Mucosa of stomach (tissue), 1 donor: ENCODE data around the gene TGM4.

ENCODE experiments used
- H3K27me3 ChIP-seq: one replicate; pipeline ENCODE4 v1.7.0; 2013; ENCODE audit warnings: mild to moderate bottlenecking, low read length; ENCODE audit not compliant: control insufficient read depth, insufficient read depth
- H3K36me3 ChIP-seq: one replicate; pipeline ENCODE4 v1.7.0; 2013; ENCODE audit warnings: low read length; ENCODE audit not compliant: control insufficient read depth, insufficient read depth
- H3K4me1 ChIP-seq: one replicate; pipeline ENCODE4 v1.7.0; 2013; ENCODE audit warnings: mild to moderate bottlenecking, low read length; ENCODE audit not compliant: control insufficient read depth, insufficient read depth
- H3K4me3 ChIP-seq: one replicate; pipeline ENCODE4 v1.7.0; 2013; ENCODE audit warnings: low read length
- H3K9ac ChIP-seq: one replicate; pipeline ENCODE4 v1.7.0; 2013; ENCODE audit warnings: mild to moderate bottlenecking, low read length, moderate library complexity
- H3K9me3 ChIP-seq: one replicate; pipeline ENCODE4 v1.7.0; 2013; ENCODE audit warnings: mild to moderate bottlenecking, low read length, moderate library complexity; ENCODE audit not compliant: control insufficient read depth
- donor health status: Pancreatic carcinoma.

The TGM4 gene

GRCh38 chr3:44885618-44886017 lies 11.2 kb downstream of the TGM4 start:
- H3K36me3 ChIP-seq = no peaks in the 10 kb centered on the region
- H3K4me3 ChIP-seq = no peak overlapping the region
- H3K9ac ChIP-seq = no peak overlapping the region
- no peaks in the 10 kb centered on the region for H3K9me3 ChIP-seq
- peaks cover 14% of the 10 kb centered on the region for H3K4me1 ChIP-seq
- H3K27me3 ChIP-seq = peaks cover 4% of the 10 kb centered on the region

DNA sequence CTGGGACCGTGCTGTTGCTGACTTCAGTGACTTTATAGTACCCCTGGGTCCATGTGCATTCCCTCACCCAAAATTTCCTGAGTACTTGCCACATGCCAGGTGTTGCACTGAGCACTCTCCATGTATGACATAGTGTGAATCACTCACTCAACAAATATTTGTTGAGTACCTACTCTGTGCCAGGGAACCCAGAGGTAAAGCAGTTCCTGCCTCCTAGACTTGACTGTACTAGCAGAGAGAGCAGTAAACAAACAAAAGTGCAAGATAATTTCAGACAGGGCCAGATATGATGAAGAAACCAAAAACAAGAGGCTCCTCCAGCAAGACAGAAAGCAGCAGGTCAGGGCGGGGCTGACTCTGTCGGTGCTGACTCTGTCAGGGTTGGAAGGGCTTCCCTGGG lies 12.2 kb downstream of the TGM4 start:
- H3K4me1 ChIP-seq = peaks cover 14% of the 10 kb centered on the region
- H3K9me3 ChIP-seq = no peaks in the 10 kb centered on the region
- H3K4me3 ChIP-seq = no peak overlapping the region
- peaks cover 4% of the 10 kb centered on the region for H3K27me3 ChIP-seq
- H3K9ac ChIP-seq = no peak overlapping the region
- H3K36me3 ChIP-seq = no peaks in the 10 kb centered on the region

DNA sequence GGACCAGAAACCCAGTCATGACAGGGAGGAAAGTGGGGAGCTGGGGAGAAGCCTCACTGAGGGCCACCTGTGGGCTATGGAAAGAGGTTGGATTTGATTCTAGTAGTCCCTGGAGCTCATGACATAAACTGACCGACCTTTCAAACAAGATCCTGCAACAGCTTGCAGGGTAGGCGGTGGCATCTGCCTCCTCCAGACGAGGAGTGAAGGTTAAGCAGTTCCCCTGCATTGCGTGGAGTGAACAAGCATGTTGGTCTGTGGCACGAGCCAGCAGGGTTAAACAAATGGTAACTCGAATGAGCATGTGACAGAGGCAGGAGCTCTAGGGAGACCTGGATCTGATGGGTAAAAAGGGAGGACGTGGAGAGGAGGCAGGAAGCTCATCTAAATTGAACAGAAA lies 12.7 kb downstream of the TGM4 start:
- Histone ChIP-seq H3K9me3 (no peaks in the 10 kb centered on the region), H3K9ac (no peak overlapping the region), H3K36me3 (no peaks in the 10 kb centered on the region), H3K4me1 (peaks cover 14% of the 10 kb centered on the region), H3K27me3 (peaks cover 4% of the 10 kb centered on the region), H3K4me3 (no peak overlapping the region)

DNA sequence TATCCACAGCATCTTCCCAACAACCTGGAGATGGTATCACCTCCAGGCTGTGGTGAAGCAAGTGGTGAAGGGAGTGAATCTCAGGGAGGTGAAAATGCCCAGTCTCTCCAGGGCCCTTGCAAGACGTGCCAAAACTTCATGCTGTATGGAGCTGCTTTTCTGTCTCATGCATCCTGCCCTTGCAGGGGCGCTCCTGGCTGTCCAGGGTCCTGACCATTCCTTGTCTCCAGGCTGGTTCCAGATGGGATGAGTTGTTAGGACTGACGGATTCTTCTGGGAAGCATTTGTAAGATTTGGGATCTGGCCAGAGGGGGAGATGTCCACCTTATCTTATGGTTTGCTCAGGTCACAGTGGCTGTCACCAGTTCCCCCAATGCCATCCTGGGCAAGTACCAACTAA lies 15.8 kb downstream of the TGM4 start:
- Histone ChIP-seq H3K4me1 (peaks cover 8% of the 10 kb centered on the region), H3K36me3 (no peaks in the 10 kb centered on the region), H3K9me3 (no peaks in the 10 kb centered on the region), H3K27me3 (peaks cover 2% of the 10 kb centered on the region), H3K9ac (no peak overlapping the region), H3K4me3 (no peak overlapping the region)

DNA sequence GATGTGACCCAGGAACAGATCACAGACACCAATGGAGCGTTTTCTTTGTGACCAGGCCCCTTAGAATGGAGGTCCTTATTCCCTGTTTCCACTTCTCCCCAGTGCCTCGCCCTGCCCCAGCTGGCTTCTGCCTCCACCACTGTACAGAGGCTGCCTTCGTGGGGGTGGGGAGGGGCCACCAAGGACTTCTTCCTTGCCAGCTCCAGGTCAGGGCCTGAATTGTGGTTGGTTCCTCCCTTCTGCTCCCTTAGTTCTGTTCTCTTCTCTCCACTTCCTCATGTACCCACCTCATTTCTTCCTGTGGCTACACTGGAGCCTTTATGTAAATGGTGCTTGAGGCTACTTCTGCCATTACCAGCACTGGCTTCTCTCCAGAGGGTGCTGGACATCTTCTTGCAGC lies 16.4 kb downstream of the TGM4 start:
- Histone ChIP-seq H3K4me3 (no peak overlapping the region), H3K9me3 (no peaks in the 10 kb centered on the region), H3K27me3 (no peaks in the 10 kb centered on the region), H3K36me3 (no peaks in the 10 kb centered on the region), H3K9ac (no peak overlapping the region), H3K4me1 (peaks cover 5% of the 10 kb centered on the region)

DNA sequence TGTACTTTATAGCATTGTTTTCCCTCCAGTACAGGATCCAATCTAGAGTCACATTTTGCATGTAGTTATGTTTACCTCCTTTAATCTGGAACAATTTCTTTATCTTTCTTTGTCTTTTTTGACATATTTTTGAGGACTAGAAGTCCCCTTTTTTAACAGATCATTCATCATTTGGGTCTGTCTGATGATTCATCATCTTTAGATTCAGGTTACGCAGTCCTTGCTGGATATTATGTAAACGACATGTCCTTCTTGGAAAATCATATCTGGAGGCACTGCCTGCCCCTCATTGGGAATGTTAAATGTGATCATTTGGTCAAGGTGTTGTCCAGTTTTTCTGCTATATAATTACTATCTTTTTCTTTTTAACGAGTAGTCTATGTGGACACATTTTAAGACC lies 18.3 kb downstream of the TGM4 start:
- H3K4me3 ChIP-seq = no peak overlapping the region
- no peaks in the 10 kb centered on the region for H3K36me3 ChIP-seq
- no peaks in the 10 kb centered on the region for H3K9me3 ChIP-seq
- no peaks in the 10 kb centered on the region for H3K27me3 ChIP-seq
- no peaks in the 10 kb centered on the region for H3K4me1 ChIP-seq
- H3K9ac ChIP-seq = no peak overlapping the region

DNA sequence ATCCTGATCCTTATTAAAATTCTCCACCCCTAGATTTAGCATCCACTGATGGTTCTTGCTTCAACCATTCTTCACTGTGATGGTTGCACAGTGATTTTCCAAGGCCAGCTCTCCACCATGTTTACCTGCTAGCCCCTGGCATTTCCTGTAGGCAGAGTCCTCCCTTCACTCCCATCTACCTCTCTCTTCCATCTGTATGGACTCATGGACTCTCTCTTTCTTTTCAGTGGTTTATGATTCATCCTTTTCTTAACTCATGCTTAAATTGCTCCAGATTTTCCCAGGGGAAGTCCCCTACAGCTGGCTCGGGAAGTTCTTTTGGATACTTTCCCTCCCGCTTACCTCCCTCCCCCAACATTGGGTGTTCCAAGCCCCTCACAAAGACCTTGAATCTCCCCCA lies 18.7 kb downstream of the TGM4 start:
- Histone ChIP-seq H3K4me3 (no peak overlapping the region), H3K36me3 (no peaks in the 10 kb centered on the region), H3K9ac (no peak overlapping the region), H3K4me1 (no peaks in the 10 kb centered on the region), H3K9me3 (no peaks in the 10 kb centered on the region), H3K27me3 (no peaks in the 10 kb centered on the region)

GRCh38 chr3:44894485-44894884 lies 20.1 kb downstream of the TGM4 start:
- Histone ChIP-seq H3K9me3 (no peaks in the 10 kb centered on the region), H3K4me3 (no peak overlapping the region), H3K4me1 (no peaks in the 10 kb centered on the region), H3K36me3 (no peaks in the 10 kb centered on the region), H3K9ac (no peak overlapping the region), H3K27me3 (peaks cover 9% of the 10 kb centered on the region)

- Histone ChIP-seq H3K9me3 (no peaks in the 10 kb centered on the region), H3K36me3 (no peaks in the 10 kb centered on the region), H3K9ac (no peak overlapping the region), H3K27me3 (peaks cover 16% of the 10 kb centered on the region), H3K4me1 (no peaks in the 10 kb centered on the region), H3K4me3 (no peak overlapping the region)
Measured at GRCh38 chr3:44896440-44896839, 22.0 kb downstream of the TGM4 start.

DNA sequence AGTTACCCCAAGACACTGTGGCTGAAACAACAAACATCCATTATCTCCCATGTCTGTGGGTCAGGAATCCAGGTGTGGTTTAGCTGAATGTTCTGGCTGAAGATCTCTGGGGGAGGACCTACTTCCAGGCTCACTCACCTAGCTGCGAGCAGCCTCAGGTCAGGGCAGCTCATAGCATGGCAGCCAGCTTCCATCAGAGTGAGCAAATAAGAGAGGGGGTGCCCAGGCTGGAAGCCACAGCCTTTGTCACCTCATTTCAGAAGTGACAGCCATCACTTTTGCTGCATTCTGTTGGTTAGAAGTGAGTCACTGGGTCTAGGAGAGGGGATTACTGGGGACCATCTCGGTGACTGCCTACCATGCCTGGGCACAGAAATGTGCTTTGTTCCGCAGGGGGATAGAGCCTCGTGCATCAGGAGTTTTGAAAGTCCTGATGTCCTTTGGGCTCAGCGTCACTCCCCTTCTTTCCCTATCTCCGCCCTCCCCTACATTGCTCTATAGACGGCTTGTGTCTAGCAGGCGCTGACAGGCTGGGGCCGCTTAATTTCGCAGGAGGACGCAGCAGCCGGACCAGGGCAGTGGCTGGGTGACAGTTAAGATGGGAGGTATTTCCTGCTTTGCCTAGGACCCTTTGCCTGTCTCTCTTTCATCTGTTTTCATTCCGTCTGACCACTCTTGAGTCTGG lies 25.4 kb downstream of the TGM4 start:
- no peaks in the 10 kb centered on the region for H3K36me3 ChIP-seq
- no peak overlapping the region for H3K4me3 ChIP-seq
- no peaks in the 10 kb centered on the region for H3K4me1 ChIP-seq
- peaks cover 21% of the 10 kb centered on the region for H3K27me3 ChIP-seq
- H3K9ac ChIP-seq = no peak overlapping the region
- H3K9me3 ChIP-seq = no peaks in the 10 kb centered on the region

- Histone ChIP-seq H3K4me3 (no peak overlapping the region), H3K4me1 (no peaks in the 10 kb centered on the region), H3K9me3 (no peaks in the 10 kb centered on the region), H3K36me3 (no peaks in the 10 kb centered on the region), H3K9ac (no peak overlapping the region), H3K27me3 (peaks cover 25% of the 10 kb centered on the region)
Measured at GRCh38 chr3:44902628-44903027, 28.2 kb downstream of the TGM4 start.

GRCh38 chr3:44903314-44903713 lies 28.9 kb downstream of the TGM4 start:
- Histone ChIP-seq H3K27me3 (peaks cover 25% of the 10 kb centered on the region), H3K9me3 (no peaks in the 10 kb centered on the region), H3K4me3 (no peak overlapping the region), H3K9ac (no peak overlapping the region), H3K36me3 (no peaks in the 10 kb centered on the region), H3K4me1 (no peaks in the 10 kb centered on the region)

GRCh38 chr3:44903751-44904150 lies 29.3 kb downstream of the TGM4 start:
- Histone ChIP-seq H3K4me3 (no peak overlapping the region), H3K36me3 (no peaks in the 10 kb centered on the region), H3K9ac (no peak overlapping the region), H3K27me3 (peaks cover 23% of the 10 kb centered on the region), H3K4me1 (no peaks in the 10 kb centered on the region), H3K9me3 (no peaks in the 10 kb centered on the region)
